Stimulated activated effector memory CD8-positive, alpha-beta T cell treated with anti-CD3 and anti-CD28 coated beads, Interleukin-12 subunit alpha, Interleukin-12 subunit beta, amount 100 ng/mL, for 72 hours (primary cell): ENCODE measurements around the gene KIF4B.
"Not testable (repeated sequence)": the region's sequence is repeated elsewhere in the genome, so short reads cannot be mapped to it uniquely, and the experiment has no call there.

Source experiments
- ATAC-seq: fragments of 150-1000 bp; cut with Tn5 transposase; 2 replicates; pipeline ENCODE4 v1.10.0; 2021
- DNase-seq, 2 donors: peaks; one replicate each; pipeline ENCODE4 v3.0.0; 2021 to 2022; ENCODE audit warnings: low spot score in 2 of 2
- H3K27ac Mint-ChIP-seq: one replicate; pipeline ENCODE4 v1.8.0; 2022; ENCODE audit warnings: mild to moderate bottlenecking, mixed read lengths
- H3K36me3 Mint-ChIP-seq: one replicate; pipeline ENCODE4 v1.8.0; 2022; ENCODE audit warnings: mild to moderate bottlenecking, mixed read lengths
- H3K4me1 Mint-ChIP-seq: one replicate; pipeline ENCODE4 v1.8.0; 2022; ENCODE audit warnings: mixed read lengths
- H3K4me3 Mint-ChIP-seq: one replicate; pipeline ENCODE4 v1.8.0; 2022; ENCODE audit warnings: mild to moderate bottlenecking, mixed read lengths
- H3K9me3 Mint-ChIP-seq: one replicate; pipeline ENCODE4 v1.8.0; 2022; ENCODE audit warnings: mixed read lengths

Gene KIF4B

DNA sequence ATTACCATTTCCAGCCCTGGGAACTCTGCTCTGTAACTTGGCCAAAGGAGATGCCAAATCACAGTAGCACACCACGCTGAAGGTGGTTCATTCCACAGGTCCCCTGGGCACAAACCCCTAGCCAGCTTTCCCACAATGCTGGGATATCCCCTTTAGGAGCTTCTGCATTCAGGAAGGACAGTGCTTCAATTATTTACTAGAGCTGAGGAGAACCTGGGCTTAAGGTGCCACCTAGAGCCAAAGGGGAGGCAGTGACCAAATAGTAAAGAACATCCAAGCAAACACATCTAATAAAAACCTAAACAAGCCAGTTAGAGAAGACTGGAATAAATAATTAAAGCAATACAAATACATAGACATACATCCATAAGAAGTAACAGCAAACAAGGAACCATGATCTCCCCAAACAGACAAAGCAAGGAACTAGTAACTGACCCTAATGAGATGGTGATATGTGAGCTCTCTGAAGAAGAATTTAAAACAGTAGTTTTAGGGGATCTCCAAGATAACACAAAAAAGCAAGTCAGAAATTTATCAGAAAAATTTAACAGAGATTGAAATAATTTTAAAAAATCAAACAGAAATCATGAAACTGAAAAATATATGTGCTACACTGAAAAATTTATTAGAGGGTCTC lies 14.6 kb downstream of the KIF4B start:
- DNase-seq = no peak
- Mint-ChIP-seq H3K27ac (no peak overlapping the region), H3K36me3 (no peaks in the 10 kb centered on the region), H3K9me3 (peaks cover 6% of the 10 kb centered on the region), H3K4me3 (no peak overlapping the region), H3K4me1 (no peaks in the 10 kb centered on the region)
- ATAC-seq = no peak

DNA sequence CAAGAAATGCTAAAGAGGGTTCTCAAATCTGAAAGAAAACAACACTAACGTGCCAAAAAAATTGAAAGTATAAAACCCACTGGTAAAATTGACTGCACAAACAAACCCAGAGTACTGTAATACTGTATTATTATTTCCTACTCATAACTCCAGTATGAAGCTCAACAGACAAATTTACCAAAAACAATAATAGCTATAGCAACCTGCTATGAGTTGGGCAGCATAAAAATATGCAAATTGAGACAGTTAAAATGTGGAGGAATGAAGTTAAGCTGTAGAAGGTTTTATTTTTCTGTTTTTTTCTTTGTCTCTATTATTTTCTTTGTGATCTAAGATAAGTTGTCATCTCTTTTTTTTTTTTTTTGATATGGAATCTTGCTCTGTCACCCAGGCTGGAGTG lies 15.7 kb downstream of the KIF4B start:
- H3K27ac Mint-ChIP-seq = no peak overlapping the region
- ATAC-seq (no peak), DNase-seq (no peak)
- H3K4me1 Mint-ChIP-seq = no peaks in the 10 kb centered on the region
- no peak overlapping the region for H3K4me3 Mint-ChIP-seq
- peaks cover 6% of the 10 kb centered on the region for H3K9me3 Mint-ChIP-seq
- H3K36me3 Mint-ChIP-seq = no peaks in the 10 kb centered on the region

DNA sequence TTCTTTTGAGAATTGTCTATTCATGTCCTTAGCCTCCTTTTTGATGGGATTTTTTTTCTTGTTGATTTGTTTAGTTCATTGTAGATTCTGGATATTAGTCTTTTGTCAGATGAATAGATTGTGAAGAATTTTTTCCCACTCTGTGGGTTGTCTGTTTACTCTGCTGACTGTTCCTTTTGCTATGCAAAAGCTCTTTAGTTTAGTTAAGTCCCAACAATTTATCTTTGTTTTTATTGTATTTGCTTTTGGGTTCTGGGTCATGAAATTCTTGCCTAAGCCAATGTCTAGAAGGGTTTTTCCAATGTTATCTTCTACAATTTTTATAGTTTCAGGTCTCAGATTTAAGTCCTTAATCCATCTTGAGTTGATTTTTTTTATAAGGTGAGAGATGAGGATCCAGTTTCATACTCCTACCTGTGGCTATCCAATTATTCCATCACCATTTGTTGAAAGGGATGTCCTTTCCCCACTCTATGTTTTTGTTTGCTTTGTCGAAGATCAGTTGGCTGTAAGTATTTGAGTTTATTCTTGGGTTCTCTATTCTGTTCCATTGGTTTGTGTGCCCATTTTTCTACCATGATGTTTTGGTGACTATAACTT lies 20.7 kb downstream of the KIF4B start:
- H3K4me3 Mint-ChIP-seq, H3K4me1 Mint-ChIP-seq, H3K36me3 Mint-ChIP-seq, DNase-seq, H3K9me3 Mint-ChIP-seq, ATAC-seq, H3K27ac Mint-ChIP-seq: not testable (repeated sequence)

DNA sequence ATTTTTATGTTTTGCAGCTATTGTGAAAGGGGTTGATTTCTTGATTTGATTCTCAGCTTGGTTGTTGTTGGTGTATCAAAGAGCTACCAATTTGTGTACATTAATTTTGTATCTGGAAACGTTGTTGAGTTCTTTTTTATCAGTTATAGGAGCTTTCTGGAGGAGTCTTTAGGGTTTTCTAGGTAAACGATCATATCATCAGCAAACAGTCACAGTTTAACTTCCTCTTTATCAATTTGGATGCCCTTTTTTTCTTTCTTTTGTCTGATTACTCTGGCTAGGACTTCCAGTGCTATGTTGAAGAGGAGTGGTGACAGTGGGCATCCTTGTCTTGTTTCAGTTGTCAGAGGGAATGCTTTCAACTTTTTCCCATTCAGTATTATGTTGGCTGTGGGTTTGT lies 21.5 kb downstream of the KIF4B start:
- H3K36me3 Mint-ChIP-seq, ATAC-seq, H3K27ac Mint-ChIP-seq, H3K4me3 Mint-ChIP-seq, H3K9me3 Mint-ChIP-seq, DNase-seq, H3K4me1 Mint-ChIP-seq: not testable (repeated sequence)

DNA sequence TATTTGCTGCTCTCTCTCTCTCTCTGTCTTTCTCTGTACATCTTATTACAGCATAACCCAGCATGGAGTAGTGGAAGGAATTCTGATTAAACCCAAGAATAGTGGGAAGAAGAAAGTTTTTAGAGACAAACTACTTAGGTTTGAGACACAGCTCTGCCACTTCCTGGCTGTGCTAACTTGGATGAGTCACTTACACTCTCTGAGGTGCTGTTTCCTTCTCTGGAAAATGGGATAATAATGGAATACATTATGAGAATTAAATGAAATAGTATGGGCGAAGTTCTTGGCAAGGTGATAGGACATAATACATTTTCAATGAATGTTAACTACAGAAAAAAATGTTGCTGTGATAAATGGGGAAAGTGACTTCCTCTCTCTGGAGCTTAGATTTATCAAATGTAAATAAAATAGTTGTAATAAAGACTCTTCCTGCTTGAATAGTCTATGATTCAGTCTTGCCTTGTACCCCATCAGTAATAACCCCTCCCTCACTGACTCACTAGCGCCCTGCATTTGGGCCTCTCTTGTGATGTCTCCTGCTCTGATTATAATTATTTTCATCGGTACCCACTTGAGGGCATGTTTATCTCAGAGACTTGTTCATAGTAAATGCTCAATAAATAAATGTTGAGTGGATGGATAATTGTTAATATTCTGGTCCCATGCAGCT lies 27.6 kb downstream of the KIF4B start:
- no peak overlapping the region for H3K27ac Mint-ChIP-seq
- H3K36me3 Mint-ChIP-seq = no peaks in the 10 kb centered on the region
- no peak overlapping the region for H3K4me3 Mint-ChIP-seq
- H3K4me1 Mint-ChIP-seq = no peaks in the 10 kb centered on the region
- ATAC-seq = no peak
- no peak for DNase-seq
- H3K9me3 Mint-ChIP-seq = peaks cover 3% of the 10 kb centered on the region

DNA sequence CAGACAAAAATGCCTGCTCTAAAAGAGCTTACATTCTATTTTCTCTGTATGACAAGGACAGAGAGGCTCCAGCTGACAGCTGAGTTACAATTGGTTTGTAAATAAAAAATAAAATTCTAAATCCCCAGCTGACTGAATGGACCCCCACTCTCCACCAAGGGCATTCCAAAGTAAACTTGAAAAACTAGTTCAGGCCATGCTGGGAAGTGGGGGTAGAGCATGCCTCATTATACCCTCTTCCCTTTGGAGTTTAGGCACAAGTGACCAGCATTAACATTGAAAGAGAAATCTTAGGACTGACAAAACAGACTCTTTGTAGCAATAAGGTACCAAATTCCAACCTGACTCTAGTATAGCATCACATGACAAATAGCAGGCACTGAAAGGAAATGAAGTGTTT lies 31.0 kb downstream of the KIF4B start:
- DNase-seq (no peak), ATAC-seq (no peak)
- Mint-ChIP-seq H3K9me3 (no peaks in the 10 kb centered on the region), H3K4me3 (no peak overlapping the region), H3K4me1 (no peaks in the 10 kb centered on the region), H3K27ac (no peak overlapping the region), H3K36me3 (no peaks in the 10 kb centered on the region)

DNA sequence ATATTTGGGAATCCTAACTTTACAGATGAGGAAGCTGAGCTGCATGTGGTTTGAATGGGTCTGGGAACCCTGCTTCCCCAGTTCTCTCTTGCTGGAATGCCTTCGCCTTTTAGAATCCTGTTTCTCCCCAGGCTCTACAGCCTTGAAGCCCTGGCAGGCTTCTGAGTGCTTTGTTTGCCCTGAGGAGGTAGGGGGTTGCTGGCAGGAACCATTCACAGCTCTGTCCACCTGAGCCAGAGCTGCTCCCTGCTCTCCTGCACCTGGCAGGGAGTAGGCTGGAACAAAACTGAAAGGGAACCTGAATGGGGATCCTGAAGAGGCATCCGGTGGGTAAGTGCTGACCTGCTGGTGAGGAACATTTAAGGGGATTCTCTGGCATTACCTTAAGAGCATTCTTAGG lies 33.0 kb downstream of the KIF4B start:
- no peak for DNase-seq
- no peaks in the 10 kb centered on the region for H3K36me3 Mint-ChIP-seq
- no peak overlapping the region for H3K4me3 Mint-ChIP-seq
- no peak overlapping the region for H3K27ac Mint-ChIP-seq
- H3K4me1 Mint-ChIP-seq = no peaks in the 10 kb centered on the region
- no peak for ATAC-seq
- H3K9me3 Mint-ChIP-seq = no peaks in the 10 kb centered on the region

DNA sequence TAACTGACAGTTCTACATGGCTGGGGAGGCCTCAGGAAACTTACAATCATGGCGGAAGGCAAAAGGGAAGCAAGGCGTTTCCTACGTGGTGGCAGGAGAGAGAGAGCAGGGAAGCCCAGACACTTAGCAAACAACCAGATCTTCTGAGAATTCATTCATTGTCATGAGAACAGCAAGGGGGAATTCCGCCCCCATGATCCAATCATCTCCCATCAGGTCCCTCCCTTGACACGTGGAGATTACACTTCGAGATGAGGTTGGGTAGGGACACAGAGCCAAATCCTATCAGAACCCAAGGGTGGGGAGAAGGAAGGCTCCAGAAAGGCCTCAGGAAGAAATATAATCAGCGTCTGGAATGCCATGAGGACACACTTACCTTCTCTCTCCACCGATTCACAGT lies 34.3 kb downstream of the KIF4B start:
- H3K27ac Mint-ChIP-seq = no peak overlapping the region
- no peak overlapping the region for H3K4me3 Mint-ChIP-seq
- H3K36me3 Mint-ChIP-seq = no peaks in the 10 kb centered on the region
- DNase-seq (no peak), ATAC-seq (no peak)
- H3K4me1 Mint-ChIP-seq = no peaks in the 10 kb centered on the region
- no peaks in the 10 kb centered on the region for H3K9me3 Mint-ChIP-seq

DNA sequence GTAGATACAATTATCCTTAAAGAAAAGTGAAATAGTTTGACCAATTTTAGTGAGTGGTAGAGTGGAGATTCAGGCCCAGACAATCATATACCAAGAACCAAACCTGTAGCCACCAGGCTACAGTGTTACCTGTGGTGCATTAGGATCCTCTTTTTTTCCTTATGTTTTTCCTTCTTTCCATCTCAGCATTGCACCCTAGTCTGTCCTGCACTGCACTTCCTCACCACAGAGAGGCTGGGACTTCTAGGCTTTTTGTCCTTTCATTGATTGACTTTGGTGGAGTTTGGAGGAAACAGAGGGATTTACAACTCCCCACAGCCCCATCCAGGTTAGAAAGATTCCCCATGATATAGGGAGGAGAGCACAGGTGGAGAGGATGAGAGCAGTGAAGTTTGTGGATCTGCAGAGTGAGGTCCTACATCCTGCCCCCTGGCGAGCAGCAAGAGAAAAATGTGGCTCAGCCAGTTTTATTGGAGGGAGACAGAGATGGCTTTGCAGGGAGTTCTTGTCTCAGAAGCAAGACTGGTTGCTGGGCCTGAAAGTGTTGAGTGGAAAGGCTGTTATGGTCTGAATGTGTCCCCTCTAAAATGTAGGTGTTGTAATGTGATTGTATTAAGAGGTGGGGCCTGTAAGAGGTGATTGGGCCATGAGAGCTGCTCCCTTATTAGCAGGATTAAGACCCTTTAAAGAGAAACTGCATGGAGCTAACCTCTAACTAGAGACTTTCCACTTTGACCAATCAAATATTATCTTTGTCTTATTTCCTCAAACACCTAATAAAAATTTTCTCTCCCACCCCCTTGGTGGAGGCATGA lies 36.2 kb downstream of the KIF4B start:
- Mint-ChIP-seq H3K9me3 (no peaks in the 10 kb centered on the region), H3K36me3 (no peaks in the 10 kb centered on the region), H3K27ac (no peak overlapping the region), H3K4me1 (no peaks in the 10 kb centered on the region), H3K4me3 (no peak overlapping the region)
- ATAC-seq (no peak), DNase-seq (no peak)

DNA sequence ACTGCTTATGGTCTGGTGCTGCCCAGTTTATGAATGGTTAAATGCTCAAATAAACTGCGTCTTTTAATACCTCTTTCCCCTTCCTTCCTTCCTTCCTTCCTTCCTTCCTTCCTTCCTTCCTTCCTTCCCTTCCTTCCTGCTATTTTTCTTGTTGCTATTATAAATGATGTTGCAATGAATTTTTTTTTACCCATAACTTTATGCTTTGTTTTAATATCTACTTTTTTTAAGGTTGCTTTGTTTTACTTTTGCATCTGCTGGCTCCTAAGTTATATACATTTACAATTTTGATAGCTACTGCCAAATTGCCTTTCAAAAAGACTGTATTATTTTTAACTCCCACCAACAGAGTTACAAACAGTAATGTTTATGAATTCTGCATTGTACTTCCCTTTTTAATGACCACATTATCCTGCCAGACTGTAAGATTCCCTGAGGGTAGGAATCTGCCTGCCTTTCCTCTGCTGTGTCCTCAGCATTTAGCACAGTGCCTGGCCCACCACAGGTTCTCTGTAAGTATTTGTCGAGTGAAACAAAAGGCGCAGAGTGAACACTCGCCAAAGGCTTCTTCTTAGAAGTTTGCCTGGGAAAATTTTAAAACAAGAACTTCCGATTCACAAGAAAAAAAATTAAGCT lies 36.9 kb downstream of the KIF4B start:
- ATAC-seq = no peak

DNA sequence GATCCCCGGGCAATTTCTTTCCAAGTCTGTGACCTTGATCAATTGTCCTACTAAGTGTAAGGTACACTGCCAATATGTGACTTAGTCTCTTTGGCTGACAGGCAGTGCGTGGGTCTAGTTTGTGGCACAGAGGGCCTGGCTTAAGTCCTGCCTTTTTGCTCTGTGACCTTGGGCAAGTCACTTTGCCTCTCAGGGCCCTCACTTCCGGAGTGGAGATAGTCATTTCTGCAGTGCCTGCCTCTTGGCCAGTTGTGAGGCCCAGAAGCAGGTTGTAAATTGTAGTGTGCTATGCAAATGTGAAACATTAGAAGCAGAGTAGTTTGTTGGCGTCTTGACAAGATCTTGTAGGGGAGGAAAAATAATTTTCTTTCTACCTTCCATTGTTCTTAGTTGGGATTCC lies 39.0 kb downstream of the KIF4B start:
- H3K4me3 Mint-ChIP-seq = no peak overlapping the region
- H3K27ac Mint-ChIP-seq = no peak overlapping the region
- ATAC-seq (no peak), DNase-seq (no peak)
- H3K9me3 Mint-ChIP-seq = no peaks in the 10 kb centered on the region
- H3K4me1 Mint-ChIP-seq = no peaks in the 10 kb centered on the region
- H3K36me3 Mint-ChIP-seq = no peaks in the 10 kb centered on the region

More for the DNA sequence above, 36.9 kb downstream of the KIF4B start:
- no peak overlapping the region for H3K27ac Mint-ChIP-seq
- no peak overlapping the region for H3K4me3 Mint-ChIP-seq
- H3K9me3 Mint-ChIP-seq = no peaks in the 10 kb centered on the region
- no peaks in the 10 kb centered on the region for H3K4me1 Mint-ChIP-seq
- no peak for DNase-seq
- no peaks in the 10 kb centered on the region for H3K36me3 Mint-ChIP-seq

DNA sequence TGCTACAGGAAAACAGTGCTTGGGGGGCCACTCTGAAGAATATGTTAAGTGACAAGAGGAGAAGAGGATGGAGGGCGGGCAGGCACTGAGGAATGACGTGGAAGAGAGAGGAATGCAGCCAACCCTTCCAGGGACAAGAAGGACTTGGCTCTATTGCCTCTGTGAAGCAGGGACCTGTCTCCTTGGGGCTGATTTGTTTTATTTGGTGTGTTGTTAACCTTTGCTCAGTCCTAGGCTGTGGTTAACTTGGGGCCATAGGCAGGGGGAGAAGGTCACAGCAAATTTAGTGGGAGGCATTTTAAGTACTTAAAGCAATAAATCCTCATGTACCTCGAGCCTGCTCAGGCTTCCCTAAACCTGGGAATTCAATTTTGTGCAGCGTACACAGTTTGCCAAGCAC lies 39.9 kb downstream of the KIF4B start:
- ATAC-seq (no peak), DNase-seq (no peak)
- Mint-ChIP-seq H3K4me1 (no peaks in the 10 kb centered on the region), H3K27ac (no peak overlapping the region), H3K9me3 (no peaks in the 10 kb centered on the region), H3K4me3 (no peak overlapping the region), H3K36me3 (no peaks in the 10 kb centered on the region)

DNA sequence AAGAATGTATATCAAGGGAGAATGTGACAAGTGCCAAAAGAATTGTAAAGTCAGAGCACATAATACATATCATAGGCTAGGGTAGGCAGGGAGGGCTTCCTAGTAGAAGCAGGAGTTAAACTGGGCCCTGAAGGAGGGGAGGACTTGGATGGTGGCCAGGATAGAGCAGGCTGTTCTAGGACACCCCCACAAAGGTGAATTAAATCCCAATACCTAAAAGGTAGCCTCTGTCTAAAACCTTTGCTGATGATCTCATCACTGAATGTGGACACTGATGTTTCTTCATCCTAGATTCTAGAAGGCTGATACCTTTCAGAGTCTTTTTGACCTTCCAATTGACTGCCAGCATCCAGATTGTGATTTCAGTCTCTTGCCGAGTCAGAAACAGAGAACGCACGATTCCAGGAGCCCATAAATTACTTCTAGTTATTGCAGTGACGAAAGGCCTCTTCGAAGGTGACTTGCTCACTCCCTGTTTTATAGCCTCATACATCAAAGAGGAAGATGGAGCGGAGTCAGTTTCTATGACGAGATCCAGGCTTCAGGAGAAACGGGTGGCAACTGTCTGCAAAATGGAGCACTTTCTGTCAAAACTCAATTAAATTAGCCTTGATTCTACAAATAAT lies 43.2 kb downstream of the KIF4B start:
- DNase-seq (no peak), ATAC-seq (no peak)
- no peaks in the 10 kb centered on the region for H3K9me3 Mint-ChIP-seq
- no peaks in the 10 kb centered on the region for H3K4me1 Mint-ChIP-seq
- no peak overlapping the region for H3K27ac Mint-ChIP-seq
- no peaks in the 10 kb centered on the region for H3K36me3 Mint-ChIP-seq
- no peak overlapping the region for H3K4me3 Mint-ChIP-seq

DNA sequence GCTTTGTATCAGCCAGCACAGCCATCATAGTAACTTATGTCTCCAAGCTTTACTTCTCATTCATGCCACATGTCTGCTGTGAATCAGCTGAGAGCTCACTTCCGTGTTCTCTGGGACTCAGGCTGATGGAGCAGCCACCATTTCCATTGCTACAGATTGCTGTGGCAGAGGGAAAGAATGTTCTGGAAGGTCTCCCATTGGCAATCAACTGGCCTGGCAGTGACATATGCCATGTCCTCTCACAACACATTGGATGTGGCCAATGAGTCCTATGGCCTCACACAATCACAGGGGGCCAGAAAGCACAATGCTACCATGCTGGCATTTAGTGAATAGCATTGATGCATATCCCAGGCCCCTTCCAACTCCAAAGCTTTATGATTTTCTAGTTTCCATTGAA lies 44.1 kb downstream of the KIF4B start:
- ATAC-seq (no peak), DNase-seq (no peak)
- Mint-ChIP-seq H3K4me1 (no peaks in the 10 kb centered on the region), H3K4me3 (no peak overlapping the region), H3K9me3 (no peaks in the 10 kb centered on the region), H3K27ac (no peak overlapping the region), H3K36me3 (no peaks in the 10 kb centered on the region)

DNA sequence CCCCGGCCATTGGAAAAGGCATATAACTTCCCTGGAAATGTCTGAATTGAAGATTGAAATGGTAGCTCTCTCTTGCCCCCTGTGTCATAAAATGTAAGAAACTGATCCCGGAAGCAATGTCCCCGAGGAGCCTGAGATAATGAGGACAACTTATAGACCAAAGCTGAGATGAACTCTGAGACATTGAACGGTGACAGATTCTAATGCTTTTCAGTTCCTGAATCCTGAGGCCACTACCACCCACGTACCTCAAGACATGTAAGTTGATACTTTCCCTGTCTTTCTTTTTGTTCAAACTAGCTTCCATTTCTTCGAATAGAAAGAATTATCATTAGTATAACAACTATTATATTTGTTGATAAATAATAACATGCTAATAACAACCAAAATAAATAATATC lies 51.0 kb downstream of the KIF4B start:
- Mint-ChIP-seq H3K27ac (no peak overlapping the region), H3K4me3 (no peak overlapping the region), H3K4me1 (no peaks in the 10 kb centered on the region), H3K36me3 (no peaks in the 10 kb centered on the region), H3K9me3 (no peaks in the 10 kb centered on the region)
- DNase-seq = no peak
- ATAC-seq = no peak
